Panc1 (cell line): ENCODE measurements around the gene JAML.

ENCODE experiments used
- CTCF ChIP-seq: fragments of 450-650 bp; IDR thresholded peaks from 2 replicates; pipeline ENCODE4 v1.5.1; 2017; ENCODE audit warnings: mild to moderate bottlenecking
- POLR2AphosphoS5 ChIP-seq: IDR thresholded peaks from 2 replicates; pipeline ENCODE4 v1.6.1; 2012; ENCODE audit warnings: mild to moderate bottlenecking, low read depth, low read length, moderate library complexity

GRCh38 chr11:118175031-118175992 is 49.5 kb downstream of the JAML start:
- TF ChIP-seq CTCF (no peak), POLR2AphosphoS5 (no peak)
